Osteoblast (primary cell): ENCODE data around the gene MRPS35. TPM values are rescaled to one million over a fixed set of nuclear protein-coding genes. Genes with fewer than 3 reads are reported as not detected.

Source experiments
- DNase-seq: peaks from one replicate; pipeline ENCODE4 v3.0.0; 2011; ENCODE audit warnings: low spot score, mixed read lengths; ENCODE audit not compliant: insufficient read length; ENCODE audit errors: missing footprints
- H2AFZ ChIP-seq: 2 replicates; pipeline ENCODE4 v1.6.0; 2011; ENCODE audit warnings: mild to moderate bottlenecking, low read length
- H3K27ac ChIP-seq: 2 replicates; pipeline ENCODE4 v1.5.1; 2011; ENCODE audit warnings: mild to moderate bottlenecking, low read depth, low read length, moderate library complexity
- H3K27me3 ChIP-seq: 2 replicates; pipeline ENCODE4 v1.6.0; 2012; ENCODE audit warnings: mild to moderate bottlenecking, control low read depth, inconsistent platforms, low read length, moderate library complexity; ENCODE audit not compliant: insufficient read depth
- H3K36me3 ChIP-seq: 2 replicates; pipeline ENCODE4 v1.5.1; 2011; ENCODE audit warnings: mild to moderate bottlenecking, low read length, control low read depth, moderate library complexity; ENCODE audit not compliant: insufficient read depth
- H3K4me1 ChIP-seq: 2 replicates; pipeline ENCODE4 v1.5.1; 2011; ENCODE audit warnings: mild to moderate bottlenecking, low read length, control low read depth, moderate library complexity; ENCODE audit not compliant: insufficient read depth
- H3K4me2 ChIP-seq: 2 replicates; pipeline ENCODE4 v1.6.0; 2011; ENCODE audit warnings: mild to moderate bottlenecking, low read length; ENCODE audit not compliant: insufficient read depth
- H3K4me3 ChIP-seq: fragments of 200-600 bp; sonication (generic); 3 replicates; pipeline ENCODE4 v1.5.1; 2012; ENCODE audit warnings: mild to moderate bottlenecking, low read length, inconsistent platforms; ENCODE audit not compliant: insufficient read depth
- H3K79me2 ChIP-seq: 2 replicates; pipeline ENCODE4 v1.6.0; 2012; ENCODE audit warnings: mild to moderate bottlenecking, low read length, control low read depth, inconsistent platforms; ENCODE audit not compliant: insufficient read depth
- H3K9me3 ChIP-seq: 2 replicates; pipeline ENCODE4 v1.5.1; 2011; ENCODE audit warnings: low read depth, low read length, control low read depth
- H4K20me1 ChIP-seq: 2 replicates; pipeline ENCODE4 v1.6.0; 2012; ENCODE audit warnings: mild to moderate bottlenecking, low read length, control low read depth; ENCODE audit not compliant: insufficient read depth
- total RNA-seq: library from RNA; depleted of rRNA; stranded (reverse); fragments of >200 nt; gene quantifications from 2 replicates; pipeline ENCODE4 v1.2.3, GENCODE V29; 2012
- TF ChIP-seq, protein P1 (sequence below): IDR thresholded peaks from 2 replicates; pipeline ENCODE4 v1.5.1; 2011; ENCODE audit warnings: mild to moderate bottlenecking, low read depth, low read length, moderate library complexity; ENCODE audit errors: extremely low read depth

The MRPS35 gene
- total RNA-seq, 1 donor: 53.9 TPM

DNA sequence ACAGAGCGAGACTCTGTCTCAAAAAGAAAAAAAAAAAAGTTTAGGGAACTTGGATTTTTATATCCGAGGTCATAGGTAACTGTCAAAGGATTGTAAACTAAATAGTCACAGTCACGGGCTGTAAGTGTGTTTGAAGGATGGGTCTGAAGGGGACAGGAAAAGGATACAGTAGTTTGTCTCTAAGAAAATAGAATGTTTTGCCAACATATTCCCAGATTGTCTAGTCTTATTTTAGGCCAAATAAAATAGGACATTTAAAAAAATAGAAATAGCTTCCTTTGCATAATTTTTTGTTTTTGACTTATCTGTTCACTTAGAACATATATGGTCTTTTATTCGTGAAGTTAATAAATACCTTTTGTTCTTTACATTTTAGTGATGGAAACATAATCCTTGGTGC, 38.6 kb upstream of the MRPS35 start:
- Histone ChIP-seq H3K36me3 (peaks cover 84% of the 10 kb centered on the region), H3K27me3 (no peaks in the 10 kb centered on the region), H3K27ac (no peak overlapping the region), H3K79me2 (peaks cover 2% of the 10 kb centered on the region), H4K20me1 (no peaks in the 10 kb centered on the region), H3K4me2 (no peak overlapping the region), H3K4me1 (peaks cover 11% of the 10 kb centered on the region), H3K9me3 (no peaks in the 10 kb centered on the region), H2AFZ (no peak overlapping the region), H3K4me3 (no peak overlapping the region)
- TF ChIP-seq, protein P1, sequence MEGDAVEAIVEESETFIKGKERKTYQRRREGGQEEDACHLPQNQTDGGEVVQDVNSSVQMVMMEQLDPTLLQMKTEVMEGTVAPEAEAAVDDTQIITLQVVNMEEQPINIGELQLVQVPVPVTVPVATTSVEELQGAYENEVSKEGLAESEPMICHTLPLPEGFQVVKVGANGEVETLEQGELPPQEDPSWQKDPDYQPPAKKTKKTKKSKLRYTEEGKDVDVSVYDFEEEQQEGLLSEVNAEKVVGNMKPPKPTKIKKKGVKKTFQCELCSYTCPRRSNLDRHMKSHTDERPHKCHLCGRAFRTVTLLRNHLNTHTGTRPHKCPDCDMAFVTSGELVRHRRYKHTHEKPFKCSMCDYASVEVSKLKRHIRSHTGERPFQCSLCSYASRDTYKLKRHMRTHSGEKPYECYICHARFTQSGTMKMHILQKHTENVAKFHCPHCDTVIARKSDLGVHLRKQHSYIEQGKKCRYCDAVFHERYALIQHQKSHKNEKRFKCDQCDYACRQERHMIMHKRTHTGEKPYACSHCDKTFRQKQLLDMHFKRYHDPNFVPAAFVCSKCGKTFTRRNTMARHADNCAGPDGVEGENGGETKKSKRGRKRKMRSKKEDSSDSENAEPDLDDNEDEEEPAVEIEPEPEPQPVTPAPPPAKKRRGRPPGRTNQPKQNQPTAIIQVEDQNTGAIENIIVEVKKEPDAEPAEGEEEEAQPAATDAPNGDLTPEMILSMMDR: no peak
- no peak for DNase-seq

DNA sequence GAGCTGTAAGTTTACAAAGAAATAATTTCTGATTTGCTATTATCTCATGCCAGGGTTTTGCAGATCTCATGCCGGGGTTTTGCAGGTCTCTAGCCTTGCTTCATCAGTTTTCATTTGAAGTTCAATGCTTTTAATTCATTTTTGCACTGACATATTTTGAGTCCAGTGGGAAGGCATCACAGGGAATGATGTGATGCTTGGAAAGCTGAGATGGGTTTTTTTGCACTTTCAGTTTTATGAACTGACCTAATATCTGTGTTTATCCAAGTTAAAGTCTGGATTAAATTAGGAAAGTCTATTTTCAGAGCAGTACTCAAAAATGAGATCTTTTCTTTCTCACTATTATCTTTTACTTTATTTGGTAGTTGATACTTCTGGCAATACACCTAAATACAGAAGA, 38.0 kb upstream of the MRPS35 start:
- H3K4me2 ChIP-seq: no peak overlapping the region
- H3K79me2 ChIP-seq: peaks cover 2% of the 10 kb centered on the region
- H4K20me1 ChIP-seq: no peaks in the 10 kb centered on the region
- TF ChIP-seq, protein P1: no peak
- no peaks in the 10 kb centered on the region for H3K27me3 ChIP-seq
- no peak for DNase-seq
- no peak overlapping the region for H3K27ac ChIP-seq
- H3K4me3 ChIP-seq: no peak overlapping the region
- no peaks in the 10 kb centered on the region for H3K9me3 ChIP-seq
- peaks cover 87% of the 10 kb centered on the region for H3K36me3 ChIP-seq
- peaks cover 5% of the 10 kb centered on the region for H3K4me1 ChIP-seq
- H2AFZ ChIP-seq: no peak overlapping the region

DNA sequence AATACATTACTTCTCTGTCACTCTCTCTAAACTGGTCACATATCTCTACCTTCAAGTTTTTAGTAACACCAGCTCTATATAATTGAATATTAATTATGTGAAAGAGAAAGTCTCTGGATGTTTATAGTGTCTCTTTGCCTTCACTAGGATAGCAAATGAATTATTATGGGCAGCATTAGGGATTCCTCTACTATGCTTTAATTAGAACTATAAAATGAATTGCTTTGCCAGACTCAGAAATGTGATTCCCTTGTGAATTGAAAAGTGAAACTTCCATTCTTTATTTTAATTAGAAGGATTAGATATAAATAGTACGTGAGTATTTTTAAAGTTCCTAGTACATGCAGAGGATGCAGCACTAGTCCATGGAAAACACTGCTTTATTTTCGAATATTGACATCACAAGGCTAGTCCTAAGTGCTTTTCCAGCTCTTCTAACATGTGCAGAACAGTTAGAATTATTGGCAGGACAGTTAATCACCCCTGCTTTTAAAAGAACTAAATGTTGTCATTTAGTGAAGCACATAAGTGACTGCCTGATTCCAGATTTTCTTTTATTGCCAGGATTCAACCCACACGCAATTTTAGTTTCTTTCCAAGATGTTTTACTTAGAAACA, 37.4 kb upstream of the MRPS35 start:
- Histone ChIP-seq H3K36me3 (peaks cover 87% of the 10 kb centered on the region), H3K4me2 (no peak overlapping the region), H4K20me1 (no peaks in the 10 kb centered on the region), H3K4me1 (no peaks in the 10 kb centered on the region), H3K27ac (no peak overlapping the region), H3K79me2 (peaks cover 2% of the 10 kb centered on the region), H3K9me3 (no peaks in the 10 kb centered on the region), H3K27me3 (no peaks in the 10 kb centered on the region), H3K4me3 (no peak overlapping the region), H2AFZ (no peak overlapping the region)
- TF ChIP-seq, protein P1: no peak
- no peak for DNase-seq

DNA sequence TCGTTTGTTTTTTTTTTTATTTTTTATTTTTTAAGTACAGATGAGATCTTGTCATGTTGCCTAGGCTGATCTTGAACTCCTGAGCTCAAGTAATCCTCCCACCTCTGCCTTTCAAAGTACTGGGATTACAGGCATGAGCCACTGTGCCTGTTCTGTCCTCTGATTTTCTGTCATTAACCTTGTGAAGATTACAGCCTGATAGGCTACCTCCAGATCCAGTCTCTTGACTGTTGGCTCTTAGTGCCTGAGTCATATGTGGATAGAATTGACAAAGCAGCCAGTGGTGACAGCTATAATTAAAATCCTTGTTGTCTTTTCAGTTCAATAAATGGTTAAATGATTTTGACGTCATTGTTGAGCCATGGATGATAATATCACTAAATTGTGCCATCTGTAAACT, 35.6 kb upstream of the MRPS35 start:
- TF ChIP-seq, protein P1: no peak
- no peaks in the 10 kb centered on the region for H3K27me3 ChIP-seq
- no peak for DNase-seq
- peaks cover 86% of the 10 kb centered on the region for H3K36me3 ChIP-seq
- no peaks in the 10 kb centered on the region for H3K9me3 ChIP-seq
- no peaks in the 10 kb centered on the region for H3K79me2 ChIP-seq
- H3K4me2 ChIP-seq: no peak overlapping the region
- no peaks in the 10 kb centered on the region for H4K20me1 ChIP-seq
- H3K4me1 ChIP-seq: no peaks in the 10 kb centered on the region
- H2AFZ ChIP-seq: no peak overlapping the region
- no peak overlapping the region for H3K27ac ChIP-seq
- no peak overlapping the region for H3K4me3 ChIP-seq
